Measurements from ENCODE around the gene RGS6. TPM values are rescaled to one million over a fixed set of nuclear protein-coding genes. Genes with fewer than 3 reads are reported as not detected.

Gene RGS6
- total RNA-seq, 1 donor from 2014 or later: 5.1 TPM

- Mint-ChIP-seq H3K9me3 (ENCODE audit: low read depth) (peaks cover 11% of the 10 kb centered on the region), H3K36me3 (ENCODE audit: insufficient read depth) (no peaks in the 10 kb centered on the region), H3K27ac (no peak overlapping the region), H3K4me3 (ENCODE audit: low read depth) (no peak overlapping the region), H3K27me3 (no peaks in the 10 kb centered on the region), H3K4me1 (ENCODE audit: low read depth) (peaks cover 2% of the 10 kb centered on the region)
- DNase-seq (ENCODE audit: low spot score, unreplicated experiment): no peak
- no peak for TF ChIP-seq CTCF (IDR thresholded peaks at IDR 0.05; ENCODE audit: unreplicated experiment)
Observed at GRCh38 chr14:72154645-72155378, 222.6 kb downstream of the RGS6 start.

GRCh38 chr14:72155379-72155993, 223.3 kb downstream of the RGS6 start:
- TF ChIP-seq CTCF (IDR thresholded peaks at IDR 0.05; ENCODE audit: unreplicated experiment): no peak
- Mint-ChIP-seq H3K9me3 (ENCODE audit: low read depth) (peaks cover 11% of the 10 kb centered on the region), H3K36me3 (ENCODE audit: insufficient read depth) (no peaks in the 10 kb centered on the region)

GRCh38 chr14:72164420-72165228, 232.4 kb downstream of the RGS6 start:
- Mint-ChIP-seq H3K27ac (no peak overlapping the region), H3K4me3 (ENCODE audit: low read depth) (no peak overlapping the region), H3K9me3 (ENCODE audit: low read depth) (no peaks in the 10 kb centered on the region), H3K27me3 (peaks cover 4% of the 10 kb centered on the region), H3K36me3 (ENCODE audit: insufficient read depth) (no peaks in the 10 kb centered on the region), H3K4me1 (ENCODE audit: low read depth) (no peaks in the 10 kb centered on the region)
- DNase-seq (ENCODE audit: low spot score, unreplicated experiment): no peak
- TF ChIP-seq CTCF (IDR thresholded peaks at IDR 0.05; ENCODE audit: unreplicated experiment): no peak

More at GRCh38 chr14:72155379-72155993, 223.3 kb downstream of the RGS6 start:
- H3K4me1 Mint-ChIP-seq (ENCODE audit: low read depth): peaks cover 2% of the 10 kb centered on the region
- no peak overlapping the region for H3K4me3 Mint-ChIP-seq (ENCODE audit: low read depth)
- DNase-seq (ENCODE audit: low spot score, unreplicated experiment): no peak
- H3K27me3 Mint-ChIP-seq: no peaks in the 10 kb centered on the region
- no peak overlapping the region for H3K27ac Mint-ChIP-seq

GRCh38 chr14:72165229-72165698, 233.0 kb downstream of the RGS6 start:
- TF ChIP-seq CTCF (IDR thresholded peaks at IDR 0.05; ENCODE audit: unreplicated experiment): no peak
- H3K27me3 Mint-ChIP-seq: peaks cover 6% of the 10 kb centered on the region
- H3K4me3 Mint-ChIP-seq (ENCODE audit: low read depth): no peak overlapping the region
- peaks cover 3% of the 10 kb centered on the region for H3K4me1 Mint-ChIP-seq (ENCODE audit: low read depth)
- H3K9me3 Mint-ChIP-seq (ENCODE audit: low read depth): peaks cover 2% of the 10 kb centered on the region
- no peak for DNase-seq (ENCODE audit: low spot score, unreplicated experiment)
- H3K36me3 Mint-ChIP-seq (ENCODE audit: insufficient read depth): no peaks in the 10 kb centered on the region
- no peak overlapping the region for H3K27ac Mint-ChIP-seq

GRCh38 chr14:72169521-72169920, 237.3 kb downstream of the RGS6 start:
- TF ChIP-seq CTCF (IDR thresholded peaks at IDR 0.05; ENCODE audit: unreplicated experiment): no peak
- no peak overlapping the region for H3K4me3 Mint-ChIP-seq (ENCODE audit: low read depth)
- H3K27me3 Mint-ChIP-seq: peaks cover 22% of the 10 kb centered on the region
- no peak overlapping the region for H3K27ac Mint-ChIP-seq
- H3K36me3 Mint-ChIP-seq (ENCODE audit: insufficient read depth): no peaks in the 10 kb centered on the region
- DNase-seq (ENCODE audit: low spot score, unreplicated experiment): no peak
- H3K4me1 Mint-ChIP-seq (ENCODE audit: low read depth): peaks cover 3% of the 10 kb centered on the region
- H3K9me3 Mint-ChIP-seq (ENCODE audit: low read depth): peaks cover 2% of the 10 kb centered on the region

All from progenitor cell of endocrine pancreas (in vitro differentiated cells).